Endometrium (tissue), 2 donors: Measurements from ENCODE around the gene CUEDC1.

Experiments
- FAIRE-seq: peaks from 2 replicates; lab custom pipeline; 2012; peaks lifted over from hg19 to GRCh38; lab: Jason Lieb, UNC
- donor health status: control.
- donor health status: control.

CUEDC1 gene

DNA sequence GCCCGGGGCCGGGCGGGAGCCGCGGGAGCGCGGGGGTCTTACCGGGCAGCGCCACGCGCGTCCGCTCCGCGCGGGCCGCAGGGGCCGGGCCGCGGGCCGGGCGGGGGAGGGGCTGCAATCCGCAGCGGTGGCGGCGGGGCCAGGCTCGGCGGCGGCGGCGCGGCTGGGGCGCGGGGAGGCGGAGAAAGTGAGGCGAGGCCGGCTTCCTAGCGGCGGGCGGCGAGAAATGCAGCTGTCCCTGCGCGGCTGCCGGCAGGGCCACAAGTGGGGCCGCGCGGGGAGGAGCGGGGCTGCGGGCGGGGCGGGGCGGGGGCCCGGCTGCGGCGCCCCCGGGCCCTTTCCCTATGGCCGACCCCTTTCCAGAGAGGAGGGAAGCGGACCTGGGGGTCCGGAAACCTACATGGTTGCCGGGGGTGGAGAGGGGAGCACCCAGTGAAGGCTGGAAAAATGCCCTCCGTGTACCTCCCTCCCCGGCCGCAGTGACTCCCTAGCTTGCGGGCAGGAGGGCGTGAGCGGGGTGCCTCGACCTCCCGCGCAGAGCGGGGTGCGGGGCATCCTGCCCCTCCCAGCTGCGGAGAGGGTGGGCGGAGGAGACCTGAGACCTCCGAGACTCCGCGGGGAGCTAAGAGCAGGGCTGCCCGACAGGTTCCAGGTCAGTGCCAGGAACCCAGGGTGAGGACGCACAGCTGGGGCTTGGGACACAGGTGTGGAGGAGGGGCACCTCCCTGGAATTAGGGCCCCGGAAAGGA is at the start of gene CUEDC1:
Gene CUEDC1, minus strand, starts transcription at position 230 of the 749 bp plus-strand sequence. CDS start 69,848 bp downstream, outside the sequence.
- no peak for FAIRE-seq

GRCh38 chr17:58004060-58004459 is 48.8 kb upstream of the CUEDC1 start:
- FAIRE-seq = no peak

GRCh38 chr17:58002973-58003372 is 47.8 kb upstream of the CUEDC1 start:
- FAIRE-seq = no peak

DNA sequence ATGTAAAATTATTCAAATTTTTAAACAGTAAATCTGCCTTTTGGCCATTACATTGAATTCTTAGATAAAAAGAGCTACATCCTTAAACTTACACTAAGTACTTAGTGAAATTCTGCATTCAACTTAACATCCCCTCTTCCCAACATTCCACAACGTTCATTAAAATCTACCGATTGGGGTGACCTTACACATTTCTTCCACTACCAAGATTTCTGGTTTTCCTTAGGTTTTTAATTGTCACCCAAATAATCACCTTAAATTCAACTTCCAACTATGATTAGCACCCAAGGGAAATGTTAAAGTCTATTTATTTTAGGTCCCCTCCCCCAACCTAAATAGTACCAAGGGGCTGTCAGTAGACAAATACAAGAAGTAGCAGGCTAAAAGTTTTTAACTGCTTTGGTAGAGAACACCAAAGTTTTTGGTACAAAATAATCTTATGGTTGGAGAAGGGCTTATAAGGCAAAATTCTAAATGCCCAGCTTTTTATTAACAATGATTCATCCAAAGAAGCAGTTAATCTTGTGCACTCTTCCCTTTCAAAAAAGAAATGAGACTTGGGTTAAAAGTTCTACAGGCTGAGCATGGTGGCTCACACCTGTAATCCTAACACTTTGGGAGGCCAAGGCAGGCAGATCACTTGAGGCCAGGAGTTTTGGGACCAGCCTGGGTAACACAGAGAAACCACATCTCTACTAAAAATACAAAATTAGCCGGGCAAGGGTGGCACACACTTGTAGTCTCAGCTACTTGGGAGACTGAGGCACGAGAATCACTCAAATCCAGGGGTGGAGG is 47.1 kb upstream of the CUEDC1 start:
- FAIRE-seq = no peak

- no peak for FAIRE-seq
Observed at GRCh38 chr17:58001461-58002124, 46.4 kb upstream of the CUEDC1 start.

DNA sequence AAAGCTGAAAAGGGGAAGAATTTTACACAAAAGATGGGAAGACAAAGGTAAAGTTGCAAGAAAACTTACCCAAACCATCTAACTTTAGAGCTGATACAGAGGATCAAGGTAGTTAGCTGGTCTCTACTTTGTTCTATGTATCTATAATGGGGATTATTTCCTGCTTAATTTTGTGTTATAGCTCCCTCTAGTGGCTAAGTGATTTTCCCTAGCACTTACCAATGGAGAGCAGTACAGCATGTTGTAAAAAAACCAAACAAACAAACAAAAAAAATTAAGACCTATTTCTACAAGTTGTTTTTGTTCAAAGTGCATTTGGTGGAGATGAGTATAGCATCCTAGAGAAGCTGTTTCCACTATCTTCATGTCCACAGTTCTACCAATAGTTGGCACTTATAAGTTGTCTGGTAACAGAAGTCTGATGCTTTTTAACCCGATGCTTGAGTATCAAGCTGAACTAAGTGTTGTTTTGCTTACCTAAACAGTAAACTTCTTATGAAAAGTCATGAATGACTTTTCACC is 44.3 kb upstream of the CUEDC1 start:
- FAIRE-seq = peak; percentile 80

DNA sequence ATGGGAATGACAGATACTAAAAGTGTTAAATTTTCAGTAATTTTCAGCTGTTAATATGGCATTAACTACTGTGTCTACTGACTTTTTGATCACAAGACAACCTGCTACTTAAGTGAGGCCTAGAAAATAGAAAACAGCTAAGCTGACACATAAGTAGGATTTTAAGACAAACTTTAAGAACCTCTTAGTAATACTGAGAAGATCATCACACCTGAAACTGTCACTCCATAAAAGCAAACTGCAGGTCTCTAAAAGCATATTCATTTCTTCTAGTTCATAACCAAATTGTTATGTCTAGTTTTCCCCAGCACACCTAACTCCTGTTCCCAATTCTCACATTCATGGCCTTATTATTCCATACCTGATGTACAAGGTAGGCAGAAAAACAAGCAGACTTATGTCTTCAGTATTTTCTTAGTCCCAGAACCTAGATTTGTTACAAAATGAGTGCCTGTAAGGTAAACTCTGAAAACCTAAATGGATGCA is 43.8 kb upstream of the CUEDC1 start:
- FAIRE-seq = no peak

- no peak for FAIRE-seq
Observed at GRCh38 chr17:57997085-57997809, 42.0 kb upstream of the CUEDC1 start.

GRCh38 chr17:57995076-57995956 is 40.1 kb upstream of the CUEDC1 start:
- FAIRE-seq = no peak

- FAIRE-seq = no peak
Observed at GRCh38 chr17:57994436-57994835, 39.2 kb upstream of the CUEDC1 start.

DNA sequence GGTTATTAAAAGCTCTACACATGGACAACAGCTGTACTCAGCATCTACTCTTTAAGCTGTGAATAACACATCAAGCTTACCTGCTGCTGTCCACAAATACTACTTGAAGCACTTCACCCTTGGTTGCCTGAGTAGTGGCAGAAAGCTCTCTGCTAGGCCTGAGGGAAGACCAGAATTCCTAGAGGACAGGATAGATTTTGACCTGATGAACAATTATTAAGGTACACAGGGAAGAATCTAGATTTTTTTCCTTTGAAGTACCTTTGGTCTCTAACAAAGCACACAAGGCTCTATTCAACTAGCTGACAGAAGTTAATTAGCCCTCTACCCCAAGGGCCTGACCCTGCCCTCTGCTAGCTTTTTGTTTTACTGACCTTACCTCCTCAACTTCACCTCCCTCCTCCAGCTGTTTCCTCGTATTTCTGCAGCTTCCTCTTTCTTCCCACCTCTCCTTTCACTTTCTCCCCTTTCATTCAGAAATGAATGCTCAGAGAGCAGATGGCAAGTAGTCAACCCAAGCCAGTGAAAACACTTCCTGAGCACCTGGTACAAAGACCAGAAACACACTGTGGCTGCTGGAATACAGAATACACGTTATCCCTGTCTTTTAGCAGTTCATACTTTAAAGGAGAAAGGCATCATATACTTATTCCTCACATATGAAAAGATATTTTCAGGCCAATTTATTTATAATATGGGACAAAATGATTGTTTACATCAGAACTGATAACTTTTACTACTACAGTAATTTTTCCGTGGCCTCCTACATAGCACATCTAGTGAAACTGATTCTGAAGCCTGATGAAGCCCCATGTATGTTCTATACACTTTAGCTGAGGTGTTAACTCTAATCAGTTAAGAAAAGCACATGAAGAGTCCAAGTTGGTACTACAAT is 38.5 kb upstream of the CUEDC1 start:
- no peak for FAIRE-seq

DNA sequence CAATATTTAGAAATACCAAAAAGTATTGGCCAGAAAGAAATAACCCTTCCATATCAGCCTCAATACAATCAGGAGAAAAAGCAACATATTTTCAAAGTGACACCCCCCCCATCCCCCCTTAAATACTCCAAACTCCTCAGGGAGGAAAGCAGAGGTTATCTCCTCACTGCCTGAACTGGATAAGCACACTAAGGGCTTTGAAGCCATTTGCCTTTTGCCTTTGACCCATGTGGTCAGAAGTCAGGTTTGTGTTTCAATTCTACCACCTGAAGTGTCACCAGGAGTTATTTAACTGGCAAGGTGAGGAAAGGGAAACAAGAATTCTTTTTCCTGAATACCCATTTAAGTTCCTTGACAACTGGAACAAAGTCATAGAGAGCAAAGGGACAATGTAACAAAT is 36.3 kb upstream of the CUEDC1 start:
- no peak for FAIRE-seq

DNA sequence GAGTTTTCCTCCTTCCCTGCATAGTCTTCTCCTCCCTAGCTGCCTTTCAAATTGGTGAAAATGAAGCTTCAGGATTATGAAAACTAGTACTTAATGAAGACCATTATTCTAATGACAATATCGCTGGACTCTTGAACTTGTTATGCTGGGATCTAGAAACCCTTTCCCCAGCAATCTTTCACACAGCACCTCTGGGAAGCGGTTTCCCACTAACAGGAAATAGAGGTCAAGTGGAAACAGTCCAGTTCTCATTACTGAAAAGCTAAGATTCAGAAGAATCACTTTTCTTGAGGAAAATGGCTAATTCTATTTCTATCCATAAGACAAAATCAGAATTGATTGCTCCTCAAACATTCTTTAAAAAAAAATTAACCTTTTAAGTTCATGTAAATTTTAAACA is 34.8 kb upstream of the CUEDC1 start:
- no peak for FAIRE-seq

DNA sequence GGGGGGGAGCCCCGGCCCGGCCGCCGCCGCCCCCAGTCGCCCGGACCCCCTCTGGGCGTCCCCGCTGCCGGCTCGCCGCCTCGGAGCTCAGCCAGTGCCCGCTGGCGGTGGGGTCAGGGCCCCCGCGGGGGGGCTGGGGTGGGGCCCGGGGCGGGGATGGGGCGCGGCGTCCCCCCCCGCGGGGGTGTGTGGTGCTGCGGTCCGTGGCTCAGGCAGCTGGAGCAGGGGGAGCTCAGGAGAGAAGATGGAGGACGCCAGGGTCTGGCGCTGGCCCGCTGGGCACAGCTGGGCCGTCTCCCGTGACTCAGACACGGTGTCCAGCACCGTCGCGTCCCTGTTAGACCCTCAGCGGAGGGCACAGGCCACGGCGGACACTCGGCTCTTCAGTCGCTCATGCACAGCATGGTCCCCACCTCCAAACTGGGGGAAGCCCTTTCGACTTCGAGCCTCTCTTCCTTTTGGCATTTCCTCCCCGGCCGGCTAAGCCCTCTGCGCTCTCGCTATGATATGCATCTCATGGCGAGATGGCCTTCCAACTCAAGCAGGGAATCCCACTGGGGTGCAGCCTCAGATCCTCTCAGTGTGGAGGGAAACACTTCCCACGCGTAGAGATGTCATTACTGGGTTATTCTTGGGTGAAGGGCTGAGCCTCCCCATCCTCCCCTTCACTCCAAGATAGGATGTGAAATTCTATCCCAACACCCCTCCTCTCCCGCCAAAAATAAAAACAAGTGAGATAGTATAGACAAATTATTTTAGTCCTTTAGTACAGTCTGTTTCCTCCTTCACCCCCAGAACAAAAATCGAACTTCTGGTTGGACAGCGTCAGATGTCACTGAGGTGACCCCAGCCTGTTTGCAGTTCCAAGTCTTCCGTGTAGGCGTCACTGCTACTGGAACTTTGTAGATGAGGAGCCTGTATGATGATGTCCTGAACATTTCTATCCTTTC is 33.4 kb upstream of the CUEDC1 start:
- FAIRE-seq = no peak

DNA sequence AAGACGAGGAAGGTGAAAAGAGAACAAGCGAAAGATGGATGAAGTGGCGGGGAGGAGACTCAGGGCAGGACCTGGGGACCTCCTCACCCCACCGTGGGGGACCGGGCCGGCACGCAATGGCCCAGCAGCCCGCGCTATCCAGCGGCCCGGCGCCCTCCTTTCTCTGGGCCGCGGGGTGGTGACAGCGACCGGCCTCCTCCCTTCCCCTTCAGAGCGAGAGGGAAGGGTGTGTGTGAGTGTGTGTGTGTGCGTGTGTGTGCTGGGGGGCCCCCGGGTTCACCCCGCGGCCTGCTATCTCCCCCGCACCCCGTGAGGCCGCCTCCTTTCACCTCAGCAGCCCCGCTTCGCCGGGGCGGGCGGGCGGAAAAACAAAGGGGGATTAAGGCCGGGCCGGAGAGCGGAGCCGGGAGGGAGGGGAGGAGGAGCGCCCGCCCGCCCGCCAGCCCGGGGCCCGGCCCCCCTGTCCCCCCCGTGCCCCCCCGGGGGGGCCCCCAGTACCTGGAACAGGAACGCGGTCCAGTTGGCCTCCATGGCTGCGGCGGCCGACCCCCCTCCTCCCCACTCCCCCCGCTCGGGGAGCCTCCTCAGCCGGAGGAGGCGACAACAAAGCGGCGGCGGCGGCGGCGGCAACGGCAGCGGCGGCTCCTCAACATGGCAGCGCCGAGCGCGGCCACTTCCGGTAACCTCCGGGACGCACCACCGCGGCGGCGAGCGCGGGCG is 32.5 kb upstream of the CUEDC1 start, which contains the start of gene VEZF1:
Gene VEZF1, minus strand, starts transcription at position 674 of the 720 bp plus-strand sequence. Its CDS starts 143 bp downstream, at position 531.
- FAIRE-seq = no peak

DNA sequence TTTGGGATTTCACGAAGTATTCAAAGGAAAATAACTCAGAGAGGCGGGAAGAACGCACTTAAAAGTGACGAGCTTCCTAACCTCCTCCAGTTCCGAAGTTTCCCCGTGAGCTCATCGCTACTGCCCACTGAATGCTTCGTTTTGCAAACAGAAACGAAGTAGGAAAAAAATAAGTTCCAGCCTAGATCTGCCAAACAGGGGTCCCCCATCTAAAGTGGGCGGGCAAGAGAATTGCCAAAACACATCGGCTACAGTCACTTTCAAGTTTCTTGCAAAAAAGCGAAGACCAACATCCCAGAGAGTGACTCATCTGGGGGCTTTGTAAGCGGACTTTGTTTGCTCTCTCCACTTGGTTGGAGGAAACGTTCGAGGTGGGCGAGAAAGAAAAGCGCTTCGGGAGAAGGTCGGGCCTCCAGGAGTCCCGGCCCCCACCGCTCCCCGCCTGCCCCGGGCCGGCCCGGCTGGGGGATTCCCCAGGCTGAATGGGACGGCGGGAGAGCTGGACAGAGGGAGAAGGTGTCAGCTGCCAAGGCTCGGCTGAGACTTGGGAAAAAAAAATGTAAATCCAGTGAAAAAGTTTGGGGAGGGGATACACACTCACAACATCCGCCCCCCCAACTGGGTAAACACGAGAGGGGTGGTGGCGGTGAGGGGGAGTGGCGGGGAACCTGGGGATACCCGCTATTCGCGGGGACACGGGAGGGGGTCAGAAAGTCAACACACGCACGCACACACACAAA is 31.8 kb upstream of the CUEDC1 start:
- FAIRE-seq = no peak

DNA sequence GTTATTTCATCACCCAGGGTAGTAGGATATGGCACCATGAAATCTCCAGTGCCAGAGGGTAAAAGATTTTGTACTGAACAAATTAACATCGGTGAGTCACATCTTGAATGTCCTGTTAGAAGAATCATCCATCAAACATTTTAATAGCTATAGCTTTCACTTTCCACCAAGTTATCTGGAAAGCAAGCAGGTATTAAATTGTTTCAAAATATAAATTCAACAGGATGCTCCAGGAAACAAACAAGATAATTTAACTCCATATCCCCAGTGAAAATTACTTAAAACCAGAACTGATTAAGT is 30.4 kb upstream of the CUEDC1 start:
- no peak for FAIRE-seq
